Measurements from ENCODE around the gene FYCO1.

Gene FYCO1

DNA sequence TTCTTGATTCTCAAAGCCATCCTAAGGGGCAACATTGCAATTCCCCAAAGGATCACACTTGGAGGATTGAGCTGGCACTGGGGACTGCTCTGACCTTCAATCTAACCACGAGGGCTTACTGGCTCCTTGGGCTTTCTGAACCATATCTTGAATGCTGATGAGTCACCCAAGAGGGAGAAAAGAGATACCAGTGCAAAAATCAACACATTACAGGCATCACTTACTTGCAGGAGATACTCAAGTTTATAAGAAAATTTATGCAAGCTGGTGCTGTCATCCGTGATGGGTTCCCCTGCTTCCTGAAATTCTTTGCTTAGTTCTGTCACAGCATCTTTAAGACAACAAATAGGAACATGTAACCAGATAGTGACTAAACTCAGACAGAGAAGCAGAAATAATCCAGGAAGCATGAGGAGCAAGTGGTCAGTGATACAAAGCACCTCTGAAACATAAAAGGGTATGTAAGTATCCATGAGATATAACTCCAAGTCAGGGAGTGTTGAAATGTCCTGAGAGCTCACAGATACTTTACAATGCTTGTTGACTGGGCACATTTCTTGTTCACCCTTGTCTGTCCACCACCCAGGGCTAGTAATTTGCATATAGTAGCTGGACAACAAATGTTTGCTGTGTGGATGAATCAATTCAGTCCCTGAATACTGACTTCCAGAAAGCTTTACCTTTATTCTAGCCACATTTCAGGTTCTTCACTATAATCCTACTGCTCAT, 14.1 kb downstream of the FYCO1 start:
- DNase-seq: peak; percentile 43

DNA sequence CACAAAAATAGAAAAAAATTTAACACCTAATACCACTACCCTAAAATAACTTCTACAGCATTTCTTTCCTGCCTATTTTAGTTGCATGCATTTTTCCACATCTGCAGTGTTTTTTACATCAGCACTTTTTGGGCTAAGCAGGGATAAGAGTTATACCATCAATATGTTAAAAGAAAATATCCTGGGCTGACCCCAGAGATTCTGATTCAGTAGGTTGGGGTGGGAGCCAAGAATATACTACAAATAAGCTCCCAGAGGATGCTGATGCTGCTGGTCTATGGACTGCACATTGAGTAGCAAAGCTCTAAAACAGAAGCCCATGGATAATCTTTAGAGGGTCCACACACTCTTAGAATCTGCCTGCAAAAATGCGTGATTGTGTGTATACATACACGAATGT, 14.8 kb downstream of the FYCO1 start:
- DNase-seq: peak; percentile 72

DNA sequence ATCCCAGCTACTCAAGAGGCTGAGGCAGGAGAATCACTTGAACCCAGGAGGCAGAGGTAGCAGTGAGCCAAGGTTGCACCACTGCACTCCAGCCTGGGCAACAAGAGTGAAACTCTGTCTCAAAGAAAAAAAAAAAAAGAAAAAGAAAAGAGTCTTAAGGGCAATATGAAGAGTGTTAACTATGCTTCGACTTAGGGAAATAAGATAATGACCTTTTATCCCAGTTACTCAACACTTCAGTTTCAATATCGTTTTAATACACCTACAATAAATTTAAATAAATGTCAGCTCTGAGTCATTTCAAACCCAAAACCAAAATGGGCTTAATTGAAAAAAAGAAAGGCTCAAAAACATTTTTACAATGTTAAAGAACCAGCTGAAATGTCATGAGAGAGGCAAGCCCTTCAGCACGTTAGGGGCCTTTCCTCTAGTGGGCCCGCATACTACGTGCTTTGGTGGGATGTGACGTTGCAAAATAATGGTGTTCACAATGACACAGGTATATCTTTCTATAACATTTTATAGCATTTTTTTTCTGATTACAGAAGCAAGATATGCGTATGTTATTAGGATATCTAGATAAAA, 15.3 kb downstream of the FYCO1 start:
- no peak for DNase-seq

DNA sequence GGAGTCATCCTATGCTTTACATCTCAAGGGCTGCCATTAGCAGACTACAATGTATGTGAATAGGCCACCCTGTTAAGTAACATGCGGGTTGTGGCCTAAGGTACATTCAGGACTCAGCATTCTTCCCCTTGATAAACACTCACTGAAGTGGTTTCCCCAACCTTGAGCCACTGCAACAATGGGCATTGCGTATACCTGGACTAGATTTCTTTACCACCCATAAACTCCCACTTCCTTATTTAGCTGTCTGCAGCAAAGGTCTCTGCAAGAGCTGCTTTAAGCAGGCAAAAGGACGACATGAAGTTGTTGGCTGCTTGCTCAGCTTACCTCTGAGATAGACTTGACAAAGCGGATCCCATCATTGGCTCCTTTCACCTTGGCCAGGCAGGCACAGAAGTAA, 16.2 kb downstream of the FYCO1 start:
- DNase-seq: no peak

DNA sequence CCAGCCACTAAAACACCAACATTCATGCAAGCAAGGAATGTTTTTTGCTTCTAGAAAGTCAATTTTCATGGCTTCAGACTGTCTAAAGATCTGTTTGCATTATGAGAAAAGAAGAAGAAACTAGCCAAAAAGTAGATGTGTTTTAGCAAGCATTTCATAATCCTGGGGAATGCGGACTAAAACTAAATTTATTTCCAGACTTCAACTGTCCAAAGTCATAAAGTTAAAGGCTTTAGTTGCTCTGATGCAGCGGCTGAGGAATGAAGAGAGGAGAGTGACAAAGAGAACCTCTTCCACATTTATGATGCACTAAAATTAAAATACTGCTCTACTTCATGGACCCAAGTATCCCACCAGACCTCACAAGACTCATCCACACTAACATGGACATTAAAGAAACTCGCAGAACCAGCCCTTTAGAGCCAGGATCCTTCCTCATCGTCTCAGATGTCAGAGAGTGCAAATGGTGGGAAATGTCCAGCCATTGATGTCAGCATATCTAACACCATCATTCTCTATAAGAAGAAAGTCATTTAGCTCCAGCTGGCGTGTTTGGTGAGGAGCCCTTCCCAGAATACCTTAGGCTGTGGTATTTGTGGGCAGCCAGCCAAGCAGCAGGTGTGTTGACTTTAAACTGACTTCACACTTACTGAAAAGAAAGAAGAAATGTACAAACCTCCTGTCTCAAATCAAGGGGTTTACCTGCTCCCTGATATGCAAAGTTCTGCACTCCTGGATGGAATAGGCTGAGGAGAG, 17.4 kb downstream of the FYCO1 start:
- no peak for DNase-seq

DNA sequence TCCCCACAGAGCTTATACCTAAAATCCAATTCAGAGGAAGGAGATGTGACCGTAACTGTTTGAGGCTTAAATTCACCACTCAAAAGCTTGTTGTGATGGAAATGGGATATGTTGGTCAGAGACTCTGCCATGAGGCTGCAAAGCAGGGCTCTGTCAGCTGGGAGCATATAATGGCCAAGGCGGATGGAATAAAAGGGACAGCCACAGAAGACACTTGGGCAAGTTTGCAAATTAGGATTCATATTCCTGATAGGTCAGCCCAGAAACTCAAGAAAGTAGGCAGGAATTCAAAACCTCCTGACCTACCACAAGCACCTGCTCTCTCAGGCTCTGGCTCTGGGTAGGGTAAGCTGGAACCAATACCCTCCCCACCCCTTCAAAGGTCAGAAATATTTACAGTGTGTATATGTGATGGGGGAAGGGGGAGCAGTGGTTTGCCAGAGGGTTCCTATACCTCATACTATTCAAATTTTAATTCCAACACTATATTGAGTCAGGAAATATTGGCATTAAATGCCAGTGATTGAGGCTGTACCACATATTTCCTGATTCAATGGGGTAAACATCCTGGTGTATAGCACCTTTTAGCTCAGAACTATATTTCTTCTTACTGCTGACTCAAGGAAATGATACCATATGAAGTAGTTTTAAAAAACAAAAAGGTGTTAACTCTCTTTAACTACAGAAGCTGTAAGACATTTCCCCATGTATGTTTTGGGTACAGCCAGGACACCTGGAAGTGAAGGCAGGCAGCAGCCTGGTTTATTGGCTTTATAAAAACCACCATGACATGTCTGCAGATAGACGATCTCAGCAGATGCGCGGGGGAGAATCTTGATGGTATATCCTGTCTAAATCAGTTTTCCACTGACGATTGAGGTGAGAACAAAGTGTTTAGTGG, 19.2 kb downstream of the FYCO1 start:
- DNase-seq: no peak

DNA sequence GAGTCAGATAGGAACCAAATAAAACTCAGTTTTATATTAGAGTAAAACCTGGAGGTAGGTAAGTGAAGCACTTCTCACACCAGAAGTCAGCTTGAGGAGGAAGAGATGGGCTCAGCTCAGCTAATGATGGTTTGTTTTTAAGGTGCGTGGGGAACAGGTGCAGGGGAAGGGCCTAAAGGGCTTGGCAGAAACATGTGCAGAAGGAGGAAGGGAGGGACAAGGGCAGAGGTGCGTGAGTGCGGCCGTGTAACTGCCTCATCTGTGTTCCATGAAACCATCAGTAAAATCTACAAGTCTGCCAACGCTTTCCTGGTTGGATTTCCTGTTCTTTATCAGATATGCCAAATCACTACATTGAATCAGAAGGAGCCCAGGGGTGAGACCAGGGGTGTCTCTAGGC, 19.9 kb downstream of the FYCO1 start:
- DNase-seq: no peak

DNA sequence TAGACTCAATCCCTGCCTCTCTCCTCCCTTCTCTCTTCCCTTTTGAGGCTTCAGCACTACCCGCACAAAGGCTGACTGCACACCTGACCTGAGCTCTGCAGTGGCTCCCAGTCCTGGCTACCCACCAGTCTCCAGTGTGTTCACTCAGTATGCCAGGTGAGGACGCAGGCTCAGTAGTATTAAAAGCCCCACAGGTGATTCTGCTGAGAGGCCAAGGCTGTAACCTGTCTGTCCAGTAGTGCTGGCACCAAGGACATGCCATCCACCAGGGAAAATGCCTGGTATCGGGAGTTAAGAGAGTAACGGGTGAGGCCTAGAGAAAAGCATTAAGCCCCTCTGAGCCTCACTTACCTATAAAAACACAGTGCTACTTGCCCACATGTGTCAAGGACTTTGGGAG, 20.9 kb downstream of the FYCO1 start:
- no peak for DNase-seq

DNA sequence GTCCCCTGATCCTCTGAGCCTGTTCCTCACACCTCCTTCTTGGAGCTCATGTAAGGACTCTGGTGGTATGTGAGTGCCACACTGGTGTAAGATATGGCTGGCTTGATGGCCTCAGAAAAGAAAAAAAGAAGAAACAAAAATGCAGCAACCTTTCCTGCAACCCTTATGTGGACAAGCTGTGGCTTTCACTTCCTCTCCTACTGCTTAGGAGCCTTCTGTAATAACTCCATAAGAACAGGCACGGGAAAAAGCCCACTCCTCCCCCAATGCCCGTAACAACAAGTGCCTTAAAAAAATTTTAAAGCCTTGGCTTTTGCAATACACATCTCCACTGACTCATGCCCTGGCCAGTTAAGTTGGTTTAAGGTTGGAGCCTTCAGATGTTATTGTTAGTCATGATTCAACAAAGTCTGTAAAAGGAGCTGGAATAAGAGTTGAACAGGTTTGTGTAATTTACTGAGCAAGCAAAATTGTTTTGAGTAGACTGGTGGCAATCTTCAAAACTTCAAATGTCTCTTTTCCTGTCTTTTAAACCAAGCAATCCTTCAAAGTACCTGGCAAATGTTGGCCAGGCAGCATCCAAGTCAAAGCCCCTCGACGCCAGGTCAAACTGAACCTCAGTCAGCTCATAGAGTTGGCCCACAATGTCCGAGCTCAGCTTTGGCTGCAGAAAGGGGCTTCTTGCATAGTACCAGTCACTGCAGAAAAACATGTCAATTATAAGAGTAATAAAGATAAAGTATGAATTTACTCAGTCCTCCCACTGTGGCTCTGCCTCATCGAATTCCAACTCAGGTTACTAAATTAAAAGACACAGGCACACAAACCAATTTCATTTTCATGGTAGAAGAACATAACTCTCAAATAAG, 22.9 kb downstream of the FYCO1 start:
- DNase-seq: peak; percentile 88

DNA sequence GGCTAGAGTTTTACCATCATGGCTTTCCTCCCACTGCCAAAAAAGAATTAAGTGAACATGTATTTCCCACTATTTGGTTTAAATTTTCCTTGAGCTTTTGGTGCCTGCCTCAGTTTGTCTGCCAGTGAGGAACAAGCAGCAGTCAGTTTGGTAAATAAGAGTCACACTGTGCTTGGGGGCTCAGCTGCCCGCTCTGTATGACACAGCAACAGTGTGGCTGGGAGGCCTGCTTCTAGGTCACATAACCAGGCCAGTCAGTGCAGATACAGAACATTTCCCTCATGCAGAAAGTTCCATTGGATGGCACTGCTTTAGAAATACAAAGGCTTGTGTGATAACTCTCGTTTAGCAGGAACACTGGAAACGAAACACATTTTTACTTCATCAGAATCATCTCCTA, 25.7 kb downstream of the FYCO1 start:
- DNase-seq: no peak

DNA sequence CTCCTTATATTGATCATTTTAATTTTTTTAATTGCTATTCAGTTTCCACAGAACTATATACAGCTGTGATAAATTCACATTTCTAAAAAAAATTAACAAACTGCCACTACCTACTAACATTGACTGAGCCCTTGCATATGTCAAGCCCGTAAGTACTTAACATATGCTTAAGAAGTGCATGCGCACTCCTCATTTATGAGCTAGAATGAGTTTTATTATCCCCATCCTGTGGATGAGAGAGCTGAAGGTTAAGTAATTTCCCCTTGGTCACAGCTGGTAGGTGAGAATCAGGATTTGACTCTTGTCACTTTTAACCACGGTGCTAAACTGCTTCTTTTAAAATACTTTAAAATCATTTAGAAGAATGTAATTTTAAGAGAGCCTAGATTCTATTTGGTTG, 26.5 kb downstream of the FYCO1 start:
- no peak for DNase-seq

DNA sequence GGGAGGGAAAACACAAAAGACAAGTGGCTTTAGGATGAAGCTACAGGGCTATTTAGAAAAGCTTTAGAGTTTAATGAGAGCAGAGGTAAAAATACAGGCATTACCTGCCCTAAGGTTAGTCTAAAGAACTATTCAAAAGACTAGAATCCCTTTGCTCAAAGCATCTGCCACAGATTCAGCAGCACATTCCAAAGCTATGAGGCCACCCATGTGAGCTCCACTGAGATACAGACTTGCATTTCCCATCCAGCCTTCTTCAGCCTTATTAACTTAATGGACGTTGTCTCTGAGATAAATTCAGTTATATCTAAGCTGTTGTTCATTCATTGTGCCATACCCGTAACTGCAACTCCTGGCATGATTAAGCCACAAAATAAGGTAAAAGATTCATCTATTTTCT, 26.9 kb downstream of the FYCO1 start:
- peak; percentile 73 for DNase-seq

DNA sequence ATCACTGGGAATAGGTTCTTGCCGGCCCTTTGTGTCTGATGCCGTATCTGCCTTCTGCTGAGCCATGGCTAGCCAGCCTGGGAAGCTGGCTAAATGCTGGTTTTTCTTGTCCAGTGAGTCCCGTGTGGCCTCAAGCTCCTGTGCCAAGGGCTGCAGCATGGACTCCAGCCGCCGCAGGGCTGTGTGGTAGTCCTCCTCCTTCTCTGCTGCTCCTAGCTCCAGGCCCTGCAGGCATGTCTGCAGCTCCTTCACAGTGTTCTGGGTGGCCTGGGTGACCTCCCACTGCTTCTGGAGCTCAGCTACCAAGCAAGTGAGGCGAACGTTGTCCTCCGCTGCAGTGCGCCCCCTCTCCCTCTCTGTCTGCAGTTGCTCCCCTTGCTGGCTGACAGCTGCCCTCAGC, 27.5 kb downstream of the FYCO1 start:
- DNase-seq: no peak

DNA sequence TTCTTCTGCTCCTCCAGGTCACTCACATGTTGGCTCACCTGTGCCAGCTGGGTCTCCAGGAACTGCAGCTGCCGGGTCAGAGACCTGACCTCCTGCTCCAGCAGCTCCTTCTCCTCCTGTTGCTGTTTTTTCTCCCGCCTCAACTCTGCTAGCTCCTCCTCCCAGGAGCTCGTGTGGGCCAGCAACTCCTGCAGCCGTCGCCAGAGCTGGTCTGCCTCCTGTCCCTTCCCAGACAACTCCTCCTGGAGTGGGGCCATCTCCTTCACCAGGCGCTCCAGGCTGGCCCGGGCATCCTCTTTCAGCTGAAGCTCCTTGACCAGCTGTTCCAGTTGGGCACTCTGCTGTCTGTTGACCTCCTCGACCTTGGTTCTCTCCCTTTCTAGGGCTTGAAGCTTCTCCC, 27.9 kb downstream of the FYCO1 start:
- DNase-seq: no peak

DNA sequence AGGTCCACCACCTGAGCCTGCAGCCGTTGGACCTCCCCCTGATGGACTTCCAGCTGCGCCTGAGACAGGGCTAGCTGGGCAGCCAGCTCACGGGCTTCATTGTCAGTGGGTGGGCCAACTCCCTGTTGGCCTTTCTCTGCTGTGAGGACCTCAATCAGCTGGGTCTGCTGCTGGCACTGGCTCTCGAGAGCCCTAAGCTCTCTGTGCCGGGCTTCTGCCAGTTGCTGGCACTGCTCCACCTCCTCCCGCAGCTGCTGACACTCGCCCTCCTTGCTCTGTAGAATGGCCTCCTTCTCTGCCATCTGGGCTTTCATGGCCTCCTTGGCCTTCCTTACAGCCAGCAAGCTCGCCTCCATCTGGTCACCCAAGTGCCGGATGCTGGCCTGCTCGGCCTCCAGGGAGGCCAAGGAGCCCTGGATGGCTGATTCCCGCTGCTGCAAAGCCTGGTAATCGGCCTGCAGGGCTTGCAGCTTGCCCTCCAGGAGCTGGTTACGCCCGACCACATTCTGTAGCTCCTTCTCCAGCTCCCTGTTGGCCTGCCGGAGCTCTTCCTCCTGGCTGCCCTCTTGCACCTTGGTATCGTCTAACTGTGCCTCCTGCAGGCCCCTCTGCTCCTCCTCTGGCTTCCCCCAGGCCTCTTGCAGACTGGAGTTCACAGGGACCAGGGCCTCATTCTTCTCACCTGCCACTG, 28.5 kb downstream of the FYCO1 start:
- no peak for DNase-seq

DNA sequence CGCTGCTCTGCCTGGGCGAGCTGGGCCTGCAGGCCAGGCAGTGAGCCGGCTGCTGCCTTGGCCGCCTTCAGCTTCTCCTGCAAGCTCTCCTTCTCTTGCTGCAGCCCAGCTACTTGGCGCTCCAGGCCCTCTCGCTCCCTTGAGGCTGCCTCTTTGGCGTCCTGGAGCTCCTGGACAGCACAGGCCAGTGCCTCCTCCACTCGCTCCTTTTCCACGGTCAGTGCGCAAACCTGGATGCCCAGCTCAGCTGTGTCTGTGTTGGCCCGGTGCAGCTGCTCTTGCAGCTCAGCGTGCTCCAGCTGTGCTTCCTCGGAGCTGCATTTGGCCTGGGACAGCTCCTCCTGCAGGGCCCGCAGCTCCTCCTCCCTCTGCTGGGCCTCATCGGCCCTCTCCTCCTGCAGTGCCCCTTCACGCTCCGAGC, 29.2 kb downstream of the FYCO1 start:
- no peak for DNase-seq

DNA sequence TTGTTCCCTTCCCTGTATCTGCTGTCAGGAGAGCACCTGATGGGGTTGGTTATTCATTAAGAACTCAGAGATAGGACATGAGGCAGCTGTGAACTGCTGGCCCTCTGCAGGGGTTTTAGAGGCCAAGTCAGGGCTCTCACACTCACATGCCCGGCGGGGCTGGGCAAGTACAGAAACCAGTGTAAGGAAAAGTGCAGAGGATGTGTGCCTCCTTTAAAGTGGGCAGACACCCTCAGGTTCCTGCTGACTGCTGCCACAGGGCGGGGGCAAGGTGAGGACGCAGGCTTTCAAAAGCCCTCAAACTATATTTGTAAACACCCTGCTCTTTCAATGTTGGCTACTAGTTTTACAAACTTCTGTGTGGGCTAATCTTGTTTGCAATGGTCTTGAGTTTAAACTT, 30.0 kb downstream of the FYCO1 start:
- no peak for DNase-seq

DNA sequence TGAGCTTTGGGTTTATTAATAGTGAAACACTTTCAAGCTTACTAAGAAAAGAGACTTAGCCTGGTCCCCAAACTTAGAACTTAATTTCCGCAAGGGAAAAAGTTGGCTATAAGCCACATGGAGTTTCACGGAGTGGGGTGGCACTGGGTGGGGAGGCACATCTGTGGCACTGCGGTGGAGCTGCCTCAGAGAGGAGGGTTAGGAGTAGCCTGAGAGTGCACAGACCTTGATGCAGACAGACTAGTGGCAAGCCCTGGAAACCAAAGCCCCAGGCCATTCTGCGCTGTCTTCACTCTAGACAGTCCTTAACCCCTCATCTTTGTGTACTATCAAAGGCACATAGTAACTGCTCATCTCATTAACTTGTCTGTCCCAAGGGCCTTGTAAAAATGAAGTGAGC, 30.4 kb downstream of the FYCO1 start:
- no peak for DNase-seq

DNA sequence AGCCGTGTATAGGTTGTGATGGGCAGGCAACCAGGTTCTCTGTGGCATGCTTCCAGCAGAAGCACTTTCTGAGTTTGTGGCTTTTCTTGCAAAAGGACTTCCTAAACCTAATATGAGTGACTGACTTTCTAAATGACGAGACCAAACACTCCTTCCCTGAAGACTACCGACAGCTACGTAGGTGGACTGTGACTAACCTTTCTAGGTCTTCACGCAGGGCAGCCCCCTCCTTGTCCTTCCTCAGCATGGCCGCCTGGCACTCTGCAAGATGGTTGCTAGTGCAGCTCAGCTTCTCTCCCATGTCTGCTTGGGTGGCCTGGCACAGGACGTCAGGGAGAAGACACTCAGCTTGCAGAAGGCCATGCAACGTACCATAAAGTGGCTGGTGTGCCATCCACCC, 31.5 kb downstream of the FYCO1 start:
- DNase-seq: no peak

DNA sequence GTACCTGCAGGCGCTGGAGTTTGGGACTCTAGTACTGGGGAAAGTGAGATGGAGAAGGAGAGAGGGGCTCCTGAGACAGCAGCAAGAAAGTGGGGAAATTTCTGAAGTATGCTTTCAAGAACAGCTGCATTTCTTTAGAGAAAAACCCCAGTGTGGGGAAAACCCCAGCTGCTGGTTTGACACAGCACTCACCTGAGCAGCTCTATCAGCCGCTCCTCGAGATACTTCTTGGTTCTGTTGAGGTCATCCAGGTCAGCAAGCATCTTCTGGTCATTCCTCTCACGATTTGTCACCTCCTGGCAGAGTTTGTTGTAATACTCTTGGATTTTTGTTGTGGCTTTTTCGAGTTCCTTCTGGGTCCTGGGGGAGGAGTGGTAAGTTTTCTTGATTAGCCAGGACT, 33.6 kb downstream of the FYCO1 start:
- no peak for DNase-seq

DNA sequence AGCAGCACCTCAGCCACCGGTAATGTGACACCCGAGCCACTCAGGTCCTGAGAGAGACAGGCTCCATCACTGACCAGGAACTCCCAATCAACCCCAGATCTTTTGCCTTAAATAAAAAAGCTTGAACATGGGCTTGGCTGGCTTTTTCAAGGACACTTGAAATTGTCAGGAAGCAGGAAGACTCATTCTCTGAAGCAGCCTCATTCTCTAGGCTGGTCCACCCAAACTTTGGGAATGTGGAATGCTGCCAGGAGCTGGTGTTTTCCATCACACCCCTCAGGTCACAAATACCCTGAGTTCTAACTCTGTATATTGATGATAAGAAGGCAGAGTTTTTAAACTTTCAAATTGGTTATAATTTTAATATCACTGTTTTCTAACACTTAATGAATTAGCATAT, 35.3 kb downstream of the FYCO1 start:
- DNase-seq: no peak

DNA sequence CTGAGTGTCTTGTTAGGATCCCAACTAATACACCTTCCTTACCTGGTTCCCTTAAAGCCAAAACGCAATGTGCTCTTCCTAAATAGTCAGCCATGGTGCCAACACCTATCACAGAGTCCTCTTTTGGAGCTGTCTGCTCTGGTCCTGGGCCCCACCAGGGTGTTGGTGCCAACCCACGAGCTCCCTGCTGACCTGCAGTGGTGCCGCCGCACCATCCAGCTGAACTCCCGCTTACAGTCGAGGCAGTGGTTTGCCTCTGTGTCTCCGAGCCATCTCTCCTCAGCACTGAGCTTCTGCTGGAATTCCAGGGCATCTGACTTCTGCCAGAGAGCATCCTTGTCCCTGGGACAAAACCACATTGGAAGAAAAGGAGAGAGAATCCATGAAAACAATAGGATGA, 36.4 kb downstream of the FYCO1 start:
- DNase-seq: no peak

Data from fibroblast of upper back skin (primary cell).